H4 (cell line): Measurements from ENCODE around the gene CLEC6A. TPM values are rescaled to one million over a fixed set of nuclear protein-coding genes. Genes with fewer than 3 reads are reported as not detected.
A peak's percentile ranks its signal among the peaks of the same experiment; 100 is the strongest.
"Not testable (repeated sequence)": the region's sequence is repeated elsewhere in the genome, so short reads cannot be mapped to it uniquely, and the experiment has no call there.

ENCODE experiments used
- DNase-seq: peaks from one replicate; pipeline ENCODE4 v3.0.0-alpha.2; 2015; ENCODE audit warnings: low spot score
- total RNA-seq: library from RNA; depleted of rRNA; stranded (reverse); fragments of >200 nt; shearing (Covaris generic); gene quantifications from 2 replicates; pipeline ENCODE4 v1.2.3, GENCODE V29; 2014; rRNA removed

The CLEC6A gene
- total RNA-seq: not detected in 2 replicates

GRCh38 chr12:8455727-8456360 lies at the start of gene CLEC6A:
Gene CLEC6A (plus strand): TSS chr12:8455962. CDS start chr12:8456112, 150 bp downstream.
- no peak for DNase-seq

- DNase-seq: not testable (repeated sequence)
Observed at GRCh38 chr12:8419576-8419975, 36.2 kb upstream of the CLEC6A start.

GRCh38 chr12:8420506-8420905 lies 35.3 kb upstream of the CLEC6A start:
- no peak for DNase-seq

- DNase-seq: peak; percentile 1
Observed at GRCh38 chr12:8444536-8445278, 11.1 kb upstream of the CLEC6A start.

- DNase-seq: no peak
Observed at GRCh38 chr12:8445731-8446130, 10.0 kb upstream of the CLEC6A start.

GRCh38 chr12:8446642-8447547 lies 8.9 kb upstream of the CLEC6A start:
- peak; percentile 1 for DNase-seq

GRCh38 chr12:8449355-8449859 lies 6.4 kb upstream of the CLEC6A start:
- DNase-seq: peak; percentile 1

GRCh38 chr12:8452036-8452435 lies 3.7 kb upstream of the CLEC6A start:
- peak; percentile 1 for DNase-seq

GRCh38 chr12:8453021-8453513 lies 2.7 kb upstream of the CLEC6A start:
- peak; percentile 0 for DNase-seq

- DNase-seq: no peak
Observed at GRCh38 chr12:8453796-8454195, 2.0 kb upstream of the CLEC6A start.

- DNase-seq: no peak
Observed at GRCh38 chr12:8455271-8455670, 491 bp upstream of the CLEC6A start.

GRCh38 chr12:8461426-8461825 lies 5.7 kb downstream of the CLEC6A start:
- no peak for DNase-seq

- no peak for DNase-seq
Observed at GRCh38 chr12:8465301-8465996, 9.7 kb downstream of the CLEC6A start.

GRCh38 chr12:8466241-8466640 lies 10.5 kb downstream of the CLEC6A start:
- no peak for DNase-seq

- DNase-seq: no peak
Observed at GRCh38 chr12:8471090-8471489, 15.3 kb downstream of the CLEC6A start.

GRCh38 chr12:8475508-8476203 lies 19.9 kb downstream of the CLEC6A start:
- no peak for DNase-seq

- DNase-seq: no peak
Observed at GRCh38 chr12:8482571-8483061, 26.9 kb downstream of the CLEC6A start.

- no peak for DNase-seq
Observed at GRCh38 chr12:8483079-8483478, 27.3 kb downstream of the CLEC6A start.

GRCh38 chr12:8491646-8492530 lies 36.1 kb downstream of the CLEC6A start:
- no peak for DNase-seq
